Neural progenitor cell (in vitro differentiated cells): Measurements from ENCODE around the gene DRAXIN. TPM values are rescaled to one million over a fixed set of nuclear protein-coding genes. Genes with fewer than 3 reads are reported as not detected.
A peak's percentile ranks its signal among the peaks of the same experiment; 100 is the strongest.

Experiments
- DNase-seq: peaks from one replicate; pipeline ENCODE4 v3.0.0-alpha.2; 2016; ENCODE audit warnings: low spot score
- H2AFZ ChIP-seq: fragments of 200-600 bp; sonication (generic); replicated peaks from 2 replicates; pipeline ENCODE4 v1.6.1; 2016; ENCODE audit warnings: antibody characterized with exemption
- H3F3A ChIP-seq: fragments of 200-600 bp; sonication (generic); 2 replicates; pipeline ENCODE4 v1.6.1; 2016; ENCODE audit warnings: antibody characterized with exemption, low read depth
- H3K27ac ChIP-seq: fragments of 200-600 bp; sonication (generic); 2 replicates; pipeline ENCODE4 v1.5.1; 2016; ENCODE audit warnings: mild to moderate bottlenecking
- H3K27me3 ChIP-seq: fragments of 200-600 bp; sonication (generic); 2 replicates; pipeline ENCODE4 v1.6.1; 2016; ENCODE audit warnings: mild to moderate bottlenecking, moderate library complexity
- H3K36me3 ChIP-seq: fragments of 200-600 bp; sonication (generic); 2 replicates; pipeline ENCODE4 v1.5.1; 2016
- H3K4me1 ChIP-seq: fragments of 200-600 bp; sonication (generic); 2 replicates; pipeline ENCODE4 v1.6.1; 2016; ENCODE audit warnings: mixed run types
- H3K4me2 ChIP-seq: fragments of 200-600 bp; sonication (generic); 2 replicates; pipeline ENCODE4 v1.6.1; 2016
- H3K4me3 ChIP-seq: fragments of 200-600 bp; sonication (generic); 2 replicates; pipeline ENCODE4 v1.5.1; 2016
- H3K79me2 ChIP-seq: fragments of 200-600 bp; sonication (generic); 2 replicates; pipeline ENCODE4 v1.6.1; 2016; ENCODE audit warnings: low read depth
- H3K9ac ChIP-seq: fragments of 200-600 bp; sonication (generic); 2 replicates; pipeline ENCODE4 v1.6.1; 2016
- H3K9me3 ChIP-seq: fragments of 200-600 bp; sonication (generic); 2 replicates; pipeline ENCODE4 v1.5.1; 2016; ENCODE audit warnings: low read depth
- H4K20me1 ChIP-seq: fragments of 200-600 bp; sonication (generic); 2 replicates; pipeline ENCODE4 v1.6.1; 2016; ENCODE audit warnings: low read depth
- H3K27ac Mint-ChIP-seq: 3 replicates; pipeline ENCODE4 v1.8.0; 2021; ENCODE audit warnings: mixed read lengths
- H3K27me3 Mint-ChIP-seq: 2 replicates; pipeline ENCODE4 v1.8.0; 2022; ENCODE audit warnings: low read depth, mild to moderate bottlenecking, inconsistent platforms, moderate library complexity, mixed read lengths; ENCODE audit not compliant: insufficient read depth
- H3K36me3 Mint-ChIP-seq: 3 replicates; pipeline ENCODE4 v1.8.0; 2021; ENCODE audit warnings: mixed read lengths
- H3K4me1 Mint-ChIP-seq: 3 replicates; pipeline ENCODE4 v1.8.0; 2021; ENCODE audit warnings: mixed read lengths
- H3K4me3 Mint-ChIP-seq: 3 replicates; pipeline ENCODE4 v1.8.0; 2021; ENCODE audit warnings: mild to moderate bottlenecking, moderate library complexity, mixed read lengths
- H3K9me3 Mint-ChIP-seq: 3 replicates; pipeline ENCODE4 v1.8.0; 2020; ENCODE audit warnings: mixed read lengths
- CTCF ChIP-seq: fragments of 200-600 bp; sonication (generic); IDR thresholded peaks from 2 replicates; pipeline ENCODE4 v1.5.1; 2017; ENCODE audit warnings: antibody characterized with exemption, mild to moderate bottlenecking
- EZH2 ChIP-seq: fragments of 200-600 bp; sonication (generic); IDR thresholded peaks from 2 replicates; pipeline ENCODE4 v1.6.1; 2017; ENCODE audit warnings: antibody characterized with exemption, mild to moderate bottlenecking, moderate library complexity
- EZH2phosphoT487 ChIP-seq: fragments of 200-600 bp; sonication (generic); IDR thresholded peaks from 2 replicates; pipeline ENCODE4 v1.6.1; 2017; ENCODE audit warnings: antibody characterized with exemption
- total RNA-seq: library from RNA; depleted of rRNA; stranded (reverse); fragments of >200 nt; gene quantifications from 2 replicates; pipeline ENCODE4 v1.2.3, GENCODE V29; 2015; ENCODE audit warnings: low replicate concordance

Gene DRAXIN
- total RNA-seq, 1 donor from 2014 or later: 27.1 TPM

GRCh38 chr1:11643782-11644181, 47.7 kb upstream of the DRAXIN start:
- H3K4me1 Mint-ChIP-seq: no peaks in the 10 kb centered on the region
- H3K4me3 ChIP-seq: no peak overlapping the region

GRCh38 chr1:11645270-11645669, 46.2 kb upstream of the DRAXIN start:
- H3K36me3 ChIP-seq: no peaks in the 10 kb centered on the region
- H3F3A ChIP-seq: peaks cover 25% of the 10 kb centered on the region
- H3K79me2 ChIP-seq: no peaks in the 10 kb centered on the region
- peaks cover 36% of the 10 kb centered on the region for H3K27me3 Mint-ChIP-seq
- no peaks in the 10 kb centered on the region for H3K9me3 Mint-ChIP-seq
- H3K9me3 ChIP-seq: no peaks in the 10 kb centered on the region
- peaks cover 28% of the 10 kb centered on the region for H3K27me3 ChIP-seq
- peaks cover 7% of the 10 kb centered on the region for H3K4me1 ChIP-seq
- no peak overlapping the region for H3K4me2 ChIP-seq
- DNase-seq: no peak
- H3K9ac ChIP-seq: no peak overlapping the region
- H3K4me3 ChIP-seq: no peak overlapping the region
- no peak overlapping the region for H3K27ac ChIP-seq
- TF ChIP-seq EZH2 (no peak), EZH2phosphoT487 (no peak), CTCF (no peak)
- H3K4me1 Mint-ChIP-seq: peaks cover 3% of the 10 kb centered on the region
- no peak overlapping the region for H3K4me3 Mint-ChIP-seq
- no peak overlapping the region for H2AFZ ChIP-seq
- peaks cover 23% of the 10 kb centered on the region for H4K20me1 ChIP-seq
- no peaks in the 10 kb centered on the region for H3K36me3 Mint-ChIP-seq
- H3K27ac Mint-ChIP-seq: no peak overlapping the region

More at GRCh38 chr1:11643782-11644181, 47.7 kb upstream of the DRAXIN start:
- H3K4me3 Mint-ChIP-seq: no peak overlapping the region
- TF ChIP-seq CTCF: no peak
- TF ChIP-seq EZH2phosphoT487: no peak
- TF ChIP-seq EZH2: no peak
- Histone ChIP-seq H3K4me1 (peaks cover 7% of the 10 kb centered on the region), H3K36me3 (no peaks in the 10 kb centered on the region), H3K9me3 (no peaks in the 10 kb centered on the region), H3K27ac (no peak overlapping the region), H3K79me2 (no peaks in the 10 kb centered on the region), H2AFZ (no peak overlapping the region), H3K4me2 (no peak overlapping the region), H3F3A (peaks cover 13% of the 10 kb centered on the region), H3K9ac (no peak overlapping the region), H4K20me1 (peaks cover 11% of the 10 kb centered on the region), H3K27me3 (peaks cover 13% of the 10 kb centered on the region)
- no peak overlapping the region for H3K27ac Mint-ChIP-seq
- H3K27me3 Mint-ChIP-seq: peaks cover 24% of the 10 kb centered on the region
- no peaks in the 10 kb centered on the region for H3K9me3 Mint-ChIP-seq
- no peak for DNase-seq
- no peaks in the 10 kb centered on the region for H3K36me3 Mint-ChIP-seq

- H3K4me3 Mint-ChIP-seq: no peak overlapping the region
- TF ChIP-seq EZH2phosphoT487: no peak
- TF ChIP-seq CTCF: peak; percentile 82
- no peak overlapping the region for H3K27ac ChIP-seq
- no peak overlapping the region for H3K27ac Mint-ChIP-seq
- peaks cover 7% of the 10 kb centered on the region for H3K4me1 ChIP-seq
- no peaks in the 10 kb centered on the region for H3K36me3 ChIP-seq
- no peak overlapping the region for H3K4me3 ChIP-seq
- H3K36me3 Mint-ChIP-seq: no peaks in the 10 kb centered on the region
- H2AFZ ChIP-seq: no peak overlapping the region
- no peaks in the 10 kb centered on the region for H3K79me2 ChIP-seq
- H3K9me3 Mint-ChIP-seq: peaks cover 1% of the 10 kb centered on the region
- no peak overlapping the region for H3K4me2 ChIP-seq
- no peak overlapping the region for H3K9ac ChIP-seq
- peak; percentile 90 for DNase-seq
- peaks cover 23% of the 10 kb centered on the region for H4K20me1 ChIP-seq
- peaks cover 5% of the 10 kb centered on the region for H3K4me1 Mint-ChIP-seq
- H3K9me3 ChIP-seq: no peaks in the 10 kb centered on the region
- H3K27me3 Mint-ChIP-seq: peaks cover 37% of the 10 kb centered on the region
- peaks cover 33% of the 10 kb centered on the region for H3K27me3 ChIP-seq
- peaks cover 26% of the 10 kb centered on the region for H3F3A ChIP-seq
Observed at GRCh38 chr1:11645670-11646265, 45.7 kb upstream of the DRAXIN start.
